HG03108 (cell line): Measurements from ENCODE around the gene PTGES3L.
"Not testable (repeated sequence)": the region's sequence is repeated elsewhere in the genome, so short reads cannot be mapped to it uniquely, and the experiment has no call there.

ENCODE experiments used
- ATAC-seq: cut with Tn5 transposase; IDR thresholded peaks from one replicate; pipeline ENCODE4 v1.9.1; 2021; ENCODE audit warnings: moderate library complexity; ENCODE audit not compliant: unreplicated experiment

The PTGES3L gene

GRCh38 chr17:42923472-42923871 is 56.4 kb downstream of the PTGES3L start:
- not testable (repeated sequence) for ATAC-seq

- no peak for ATAC-seq
These were observed 57.6 kb downstream of the PTGES3L start for GRCh38 chr17:42922294-42922693.

DNA sequence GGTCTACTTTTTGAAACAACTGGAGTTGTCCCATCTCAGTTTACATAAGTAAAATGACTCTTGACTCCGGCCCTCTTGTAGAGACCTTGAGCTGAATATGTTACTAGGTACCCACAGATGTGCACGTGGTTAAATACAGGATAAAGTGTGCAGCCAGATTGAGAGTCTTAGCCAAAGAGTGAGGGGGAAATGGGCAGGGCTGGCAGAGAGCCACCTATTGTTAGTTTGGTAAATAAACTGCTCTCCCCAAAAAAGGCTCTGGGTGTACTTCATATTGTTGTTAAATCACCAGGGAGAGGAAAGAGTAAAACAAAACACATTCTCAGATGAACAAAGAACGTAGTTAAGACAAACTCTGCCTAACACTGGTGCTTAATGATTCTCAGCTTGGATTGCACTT is 59.0 kb downstream of the PTGES3L start:
- no peak for ATAC-seq

- no peak for ATAC-seq
These were observed 59.6 kb downstream of the PTGES3L start for GRCh38 chr17:42920106-42920900.

- ATAC-seq = not testable (repeated sequence)
These were observed 60.3 kb downstream of the PTGES3L start for GRCh38 chr17:42919522-42920077.

GRCh38 chr17:42918902-42919521 is 60.9 kb downstream of the PTGES3L start:
- no peak for ATAC-seq
